Natural killer cell (primary cell): ENCODE measurements around the gene PIAS4. TPM values are rescaled to one million over a fixed set of nuclear protein-coding genes. Genes with fewer than 3 reads are reported as not detected.

Source experiments
- ATAC-seq, 3 donors: fragments of 150-1000 bp in 2 of 3; fragments of 200-7000 bp in 1 of 3; cut with Tn5 transposase; 1 replicate in 1 of 3; 2 replicates in 2 of 3; pipeline ENCODE4 v1.10.0; 2021; ENCODE audit warnings: mild to moderate bottlenecking in 2 of 3, moderate library complexity in 2 of 3
- DNase-seq, 2 donors: peaks; one replicate each; pipeline versions ENCODE4 v3.0.0 to v3.0.0-alpha.2; 2013 to 2021; ENCODE audit warnings: mixed read lengths in 1 of 2
- H3K27ac ChIP-seq: one replicate; pipeline ENCODE4 v1.5.1; 2013; ENCODE audit warnings: mild to moderate bottlenecking, low read length
- H3K27me3 ChIP-seq: one replicate; pipeline ENCODE4 v1.6.1; 2013; ENCODE audit warnings: low read length; ENCODE audit not compliant: control insufficient read depth, insufficient read depth
- H3K36me3 ChIP-seq: one replicate; pipeline ENCODE4 v1.6.1; 2013; ENCODE audit warnings: low read length; ENCODE audit not compliant: control insufficient read depth, insufficient read depth
- H3K4me1 ChIP-seq: one replicate; pipeline ENCODE4 v1.6.1; 2013; ENCODE audit warnings: low read length; ENCODE audit not compliant: control insufficient read depth, insufficient read depth
- H3K4me3 ChIP-seq: one replicate; pipeline ENCODE4 v1.5.1; 2013; ENCODE audit warnings: low read length
- H3K9me3 ChIP-seq: one replicate; pipeline ENCODE4 v1.6.1; 2013; ENCODE audit warnings: low read length; ENCODE audit not compliant: control insufficient read depth, insufficient read depth
- H3K27ac Mint-ChIP-seq, 2 donors: one replicate each; pipeline ENCODE4 v1.8.0; 2022; ENCODE audit warnings: mild to moderate bottlenecking in 2 of 2, mixed read lengths in 2 of 2, moderate library complexity in 1 of 2
- H3K27me3 Mint-ChIP-seq, 2 donors: one replicate each; pipeline ENCODE4 v1.8.0; 2022; ENCODE audit warnings: low read depth in 2 of 2, mixed read lengths in 2 of 2
- H3K36me3 Mint-ChIP-seq: one replicate; pipeline ENCODE4 v1.8.0; 2022; ENCODE audit warnings: mixed read lengths
- H3K4me1 Mint-ChIP-seq, 2 donors: one replicate each; pipeline ENCODE4 v1.8.0; 2022; ENCODE audit warnings: mixed read lengths in 2 of 2
- H3K4me3 Mint-ChIP-seq: one replicate; pipeline ENCODE4 v1.8.0; 2022; ENCODE audit warnings: mild to moderate bottlenecking, moderate library complexity, mixed read lengths
- H3K9me3 Mint-ChIP-seq, 2 donors: one replicate each; pipeline ENCODE4 v1.8.0; 2022; ENCODE audit warnings: mixed read lengths in 2 of 2
- CTCF ChIP-seq: fragments of 200-600 bp; IDR thresholded peaks from one replicate; pipeline ENCODE4 v1.8.0; 2022; ENCODE audit warnings: antibody characterized with exemption
- WGBS: methylation state at CpG from one replicate; pipeline ENCODE4 v1.1.7; 2013; ENCODE audit warnings: missing lambda C conversion rate; ENCODE audit not compliant: insufficient coverage; 5-methylcytosine and 5-hydroxymethylcytosine counted together
- intact Hi-C: fragments of 100-400 bp; cut with micrococcal nuclease; formaldehyde crosslinking; loops from one replicate; pipeline ENCODE4 v1.14.2; 2022
- total RNA-seq, 4 donors: library from RNA; stranded (reverse); fragments of 120-200 nt in 1 of 4; gene quantifications; one replicate each; pipeline versions ENCODE4 v1.2.3 to v1.2.4, GENCODE V29; 2013 to 2022

PIAS4 gene
- total RNA-seq, 3 donors from 2014 or later (not counting 1 experiment from before 2014, with no cell fraction given): 25.4 to 39.4 (median 26.8) TPM

DNA sequence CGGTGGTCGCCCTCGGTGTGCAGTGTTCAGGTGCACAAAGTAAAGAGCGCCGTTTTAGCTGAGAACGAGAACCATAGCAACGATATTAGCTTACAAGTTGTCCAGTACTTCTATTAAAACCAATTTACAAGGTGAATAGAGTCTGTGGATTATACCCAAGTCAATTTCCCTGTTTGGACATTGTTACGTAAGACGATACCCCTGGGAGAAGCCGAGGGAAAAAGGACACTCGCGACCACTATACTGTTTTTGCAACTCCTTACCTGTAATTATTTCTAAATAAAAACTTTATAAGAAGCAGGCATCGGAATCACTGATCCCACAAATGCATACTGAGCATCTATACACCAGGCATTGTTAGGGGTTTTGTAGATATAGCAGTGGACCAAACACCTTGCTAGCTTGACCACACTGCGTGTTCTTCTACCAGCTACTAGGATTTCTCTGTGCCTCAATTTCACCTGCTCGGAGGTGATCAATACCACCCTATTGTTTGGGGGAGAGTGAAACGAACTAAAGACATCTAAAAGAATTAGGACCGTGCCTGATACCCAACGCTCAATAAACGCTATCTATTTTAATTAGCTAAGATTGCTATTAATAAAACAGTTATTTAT, 21.8 kb upstream of the PIAS4 start:
- H3K27ac ChIP-seq: peak overlapping the region; percentile 41
- H3K4me1 ChIP-seq: peaks cover 64% of the 10 kb centered on the region
- no peak for TF ChIP-seq CTCF

GRCh38 chr19:3986260-3987041, 21.1 kb upstream of the PIAS4 start:
- H3K9me3 Mint-ChIP-seq: no peaks in the 10 kb centered on the region
- intact Hi-C loops: loop anchor here (1.0 to 10.0 kb wide), 5 partner anchors 81 to 218 kb away; partner anchors contain the start of genes MATK and ZBTB7A
- peaks cover 28% of the 10 kb centered on the region for H3K36me3 ChIP-seq
- peak overlapping the region; percentile 76 for H3K4me3 ChIP-seq
- H3K4me1 ChIP-seq: peaks cover 63% of the 10 kb centered on the region
- H3K4me3 Mint-ChIP-seq: peak overlapping the region; percentile 93
- H3K27ac ChIP-seq: peak overlapping the region; percentile 54
- no peaks in the 10 kb centered on the region for H3K9me3 ChIP-seq
- H3K27me3 ChIP-seq: no peaks in the 10 kb centered on the region
- TF ChIP-seq CTCF: peak; percentile 50
- H3K4me1 Mint-ChIP-seq: peaks cover 42 to 56% of the 10 kb centered on the region in 2 donors
- H3K36me3 Mint-ChIP-seq: peaks cover 1% of the 10 kb centered on the region
- under 1% methylated on average over 16 of the region's 21 CpGs for WGBS
- H3K27me3 Mint-ChIP-seq: no peaks in the 10 kb centered on the region
- ATAC-seq (peak in 2 of 3 donors; percentile 25 to 38), DNase-seq (peak in 1 of 2 donors; percentile 87)
- H3K27ac Mint-ChIP-seq: peak overlapping the region; percentile 91 to 97

More for the DNA sequence above, 21.8 kb upstream of the PIAS4 start:
- intact Hi-C loops: loop anchor here (1.0 to 10.0 kb wide), 6 partner anchors 14 to 219 kb away; partner anchors contain the start of genes DAPK3, MATK and ZBTB7A
- H3K36me3 ChIP-seq: peaks cover 35% of the 10 kb centered on the region
- peak overlapping the region; percentile 93 for H3K4me3 Mint-ChIP-seq
- peak overlapping the region; percentile 76 for H3K4me3 ChIP-seq
- 0% methylated on average over 9 of the region's 19 CpGs for WGBS
- no peaks in the 10 kb centered on the region for H3K9me3 Mint-ChIP-seq
- H3K27me3 Mint-ChIP-seq: no peaks in the 10 kb centered on the region
- peaks cover 7% of the 10 kb centered on the region for H3K36me3 Mint-ChIP-seq
- DNase-seq: no peak
- no peak for ATAC-seq
- H3K27ac Mint-ChIP-seq: peak overlapping the region; percentile 91 to 97
- H3K4me1 Mint-ChIP-seq: peaks cover 45 to 56% of the 10 kb centered on the region in 2 donors
- H3K9me3 ChIP-seq: no peaks in the 10 kb centered on the region
- H3K27me3 ChIP-seq: no peaks in the 10 kb centered on the region

DNA sequence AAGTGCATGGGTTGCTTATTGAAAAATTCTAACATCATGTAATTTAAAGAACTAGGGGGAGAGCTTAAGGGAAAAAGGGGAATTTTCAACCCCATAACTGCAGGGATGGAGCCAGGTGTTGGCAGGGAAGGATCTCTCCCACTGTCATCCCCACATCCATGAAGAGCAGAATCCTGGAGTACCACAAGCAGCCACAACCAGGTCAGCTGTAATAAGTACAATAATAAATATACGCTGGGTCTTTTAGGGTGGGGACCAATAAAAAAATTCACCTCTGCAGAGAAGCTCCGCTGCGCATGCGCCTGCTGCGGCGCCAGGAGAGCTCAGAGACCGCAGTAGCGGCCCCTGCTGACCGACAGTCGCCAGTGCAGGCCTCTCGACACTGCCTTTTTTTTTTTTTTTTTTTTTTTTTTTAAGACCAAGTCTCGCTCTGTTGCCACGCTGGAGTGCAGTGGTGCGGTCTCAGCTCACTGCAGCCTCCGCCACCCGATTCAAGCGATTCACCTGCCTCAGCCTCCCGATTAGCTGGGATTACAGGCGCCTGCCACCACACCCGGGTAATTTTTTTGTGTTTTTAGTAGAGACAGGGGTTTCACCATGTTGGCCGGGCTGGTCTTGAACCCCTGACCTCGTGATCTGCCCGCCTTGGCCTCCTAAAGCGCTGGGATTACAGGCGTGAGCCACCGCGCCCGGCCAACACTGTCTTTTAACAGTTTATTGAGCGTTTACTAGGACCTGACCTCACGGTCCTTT, 19.7 kb upstream of the PIAS4 start:
- no peaks in the 10 kb centered on the region for H3K9me3 ChIP-seq
- DNase-seq (peak in 1 of 2 donors; percentile 86), ATAC-seq (peak; percentile 55 to 81 (median 59))
- WGBS: 11% methylated on average over 30 of the region's 30 CpGs
- no peaks in the 10 kb centered on the region for H3K27me3 Mint-ChIP-seq
- H3K36me3 ChIP-seq: peaks cover 15% of the 10 kb centered on the region
- no peaks in the 10 kb centered on the region for H3K27me3 ChIP-seq
- H3K27ac Mint-ChIP-seq: peak overlapping the region; percentile 44 to 72
- peak; percentile 80 for TF ChIP-seq CTCF
- peak overlapping the region; percentile 63 for H3K27ac ChIP-seq
- H3K4me3 ChIP-seq: peak overlapping the region; percentile 26
- no peaks in the 10 kb centered on the region for H3K36me3 Mint-ChIP-seq
- no peaks in the 10 kb centered on the region for H3K9me3 Mint-ChIP-seq
- H3K4me1 ChIP-seq: peaks cover 51% of the 10 kb centered on the region
- intact Hi-C loops: loop anchor here (5.0 to 10.0 kb wide), 3 partner anchors 80 to 203 kb away; partner anchors contain the start of genes MATK and ZBTB7A
- H3K4me1 Mint-ChIP-seq: peaks cover 35 to 49% of the 10 kb centered on the region in 2 donors
- peak overlapping the region; percentile 77 for H3K4me3 Mint-ChIP-seq
